Upper lobe of right lung (tissue), 1 donor: ENCODE measurements around the gene ATP2A2. TPM values are rescaled to one million over a fixed set of nuclear protein-coding genes. Genes with fewer than 3 reads are reported as not detected.
"Not testable (repeated sequence)": the region's sequence is repeated elsewhere in the genome, so short reads cannot be mapped to it uniquely, and the experiment has no call there.

Source experiments
- ATAC-seq: fragments of 200-7000 bp; cut with Tn5 transposase; one replicate; pipeline ENCODE4 v1.9.1; 2020; ENCODE audit warnings: mild to moderate bottlenecking, moderate library complexity
- DNase-seq: peaks from one replicate; pipeline ENCODE4 v3.0.0-alpha.2; 2020
- H3K27ac ChIP-seq: fragments of 200-600 bp; one replicate; pipeline ENCODE4 v1.8.0; 2022
- H3K27me3 ChIP-seq: fragments of 200-600 bp; one replicate; pipeline ENCODE4 v1.8.0; 2022; ENCODE audit warnings: mild to moderate bottlenecking
- H3K36me3 ChIP-seq: fragments of 200-600 bp; one replicate; pipeline ENCODE4 v1.8.0; 2022
- H3K4me1 ChIP-seq: fragments of 200-600 bp; one replicate; pipeline ENCODE4 v1.8.0; 2022
- H3K4me3 ChIP-seq: fragments of 200-600 bp; one replicate; pipeline ENCODE4 v1.8.0; 2022; ENCODE audit warnings: mild to moderate bottlenecking
- H3K9me3 ChIP-seq: fragments of 200-600 bp; one replicate; pipeline ENCODE4 v1.8.0; 2022
- CTCF ChIP-seq: fragments of 200-600 bp; IDR thresholded peaks from one replicate; pipeline ENCODE4 v1.8.0; 2022; ENCODE audit warnings: antibody characterized with exemption
- intact Hi-C: fragments of 100-400 bp; cut with DNase I; formaldehyde crosslinking; loops from one replicate; pipeline ENCODE4 v1.11.0; 2022
- total RNA-seq: library from RNA; stranded (reverse); fragmentation: NEBNext Ultra II Directional; extraction: Animal tissue kit (Norgen Biotek cat#: 25700); gene quantifications from one replicate; pipeline ENCODE4 v1.2.1, GENCODE V29; 2021
- donor health status: DM: no; HTN: yes; CAD: no; lungs with severe emphysema.

The ATP2A2 gene
- total RNA-seq, 1 donor from 2014 or later = 173 TPM

- no peaks in the 10 kb centered on the region for H3K9me3 ChIP-seq
- peaks cover 22% of the 10 kb centered on the region for H3K4me1 ChIP-seq
- intact Hi-C loops = no loop called here
- no peaks in the 10 kb centered on the region for H3K27me3 ChIP-seq
- ATAC-seq (no peak), DNase-seq (no peak)
- no peak for TF ChIP-seq CTCF
- H3K36me3 ChIP-seq = peaks cover 58% of the 10 kb centered on the region
- no peak overlapping the region for H3K4me3 ChIP-seq
- no peak overlapping the region for H3K27ac ChIP-seq
Observed at GRCh38 chr12:110373025-110373424, 92.0 kb downstream of the ATP2A2 start.

DNA sequence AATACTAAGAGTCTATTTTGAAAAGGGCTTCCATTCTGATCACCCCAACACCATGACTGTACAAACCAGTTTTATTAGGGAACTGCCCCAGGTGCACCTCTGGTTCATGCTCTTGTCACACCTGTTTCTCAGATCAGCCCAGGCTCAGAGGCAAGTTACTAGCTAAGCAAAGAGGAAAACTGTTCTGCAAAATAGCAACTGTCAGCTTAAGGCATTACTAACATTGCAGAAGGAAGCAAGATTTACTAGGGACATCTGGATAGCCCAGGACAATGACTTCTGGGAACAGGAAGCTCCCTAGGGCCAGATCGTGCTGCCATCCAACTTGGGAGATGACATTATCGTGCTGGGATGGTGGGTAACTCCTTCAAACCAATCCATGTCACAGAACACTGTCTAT is 92.4 kb downstream of the ATP2A2 start:
- no peaks in the 10 kb centered on the region for H3K9me3 ChIP-seq
- TF ChIP-seq CTCF = no peak
- peaks cover 62% of the 10 kb centered on the region for H3K36me3 ChIP-seq
- no peaks in the 10 kb centered on the region for H3K27me3 ChIP-seq
- no peak overlapping the region for H3K4me3 ChIP-seq
- H3K4me1 ChIP-seq = peaks cover 22% of the 10 kb centered on the region
- intact Hi-C loops = no loop called here
- DNase-seq (no peak), ATAC-seq (no peak)
- no peak overlapping the region for H3K27ac ChIP-seq

- H3K27ac ChIP-seq = no peak overlapping the region
- DNase-seq = no peak
- H3K36me3 ChIP-seq = peaks cover 69% of the 10 kb centered on the region
Observed at GRCh38 chr12:110373962-110374611, 93.0 kb downstream of the ATP2A2 start.

DNA sequence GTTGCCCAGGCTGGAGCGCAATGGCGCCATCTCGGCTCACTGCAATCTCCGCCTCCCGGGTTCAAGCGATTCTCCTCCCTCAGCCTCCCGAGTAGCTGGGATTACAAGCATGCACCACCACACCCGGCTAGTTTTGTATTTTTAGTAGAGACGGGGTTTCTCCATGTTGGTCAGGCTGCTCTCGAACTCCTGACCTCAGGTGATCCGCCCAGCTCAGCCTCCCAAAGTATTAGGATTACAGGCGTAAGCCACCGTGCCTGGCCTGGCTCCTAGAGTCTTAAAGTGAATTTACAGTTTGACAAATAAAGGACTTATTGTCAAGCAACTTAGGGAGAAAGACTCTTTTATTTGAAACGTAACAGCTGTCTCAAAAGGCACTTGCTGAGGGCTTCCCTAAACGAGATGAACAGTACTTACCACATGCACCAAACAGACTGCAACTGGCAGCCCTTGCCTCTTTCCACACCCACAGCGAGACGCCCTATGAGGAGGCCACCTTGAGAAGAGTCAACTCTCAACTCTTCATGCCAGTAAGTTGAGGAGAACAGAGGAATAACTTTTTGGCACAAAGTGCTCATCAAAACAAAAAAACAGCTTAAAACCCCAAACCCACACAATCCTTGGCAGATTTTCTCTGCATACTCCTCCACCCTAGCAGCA is 97.2 kb downstream of the ATP2A2 start:
- H3K9me3 ChIP-seq, DNase-seq, H3K4me1 ChIP-seq, H3K27me3 ChIP-seq, H3K4me3 ChIP-seq, H3K27ac ChIP-seq, intact Hi-C loops: not testable (repeated sequence)
- peaks cover 95% of the 10 kb centered on the region for H3K36me3 ChIP-seq
- ATAC-seq = peak; percentile 48

More at GRCh38 chr12:110373962-110374611, 93.0 kb downstream of the ATP2A2 start:
- Histone ChIP-seq H3K27me3 (no peaks in the 10 kb centered on the region), H3K4me1 (peaks cover 17% of the 10 kb centered on the region), H3K9me3 (no peaks in the 10 kb centered on the region), H3K4me3 (no peak overlapping the region)
- intact Hi-C loops = no loop called here
- no peak for TF ChIP-seq CTCF
- ATAC-seq = no peak

DNA sequence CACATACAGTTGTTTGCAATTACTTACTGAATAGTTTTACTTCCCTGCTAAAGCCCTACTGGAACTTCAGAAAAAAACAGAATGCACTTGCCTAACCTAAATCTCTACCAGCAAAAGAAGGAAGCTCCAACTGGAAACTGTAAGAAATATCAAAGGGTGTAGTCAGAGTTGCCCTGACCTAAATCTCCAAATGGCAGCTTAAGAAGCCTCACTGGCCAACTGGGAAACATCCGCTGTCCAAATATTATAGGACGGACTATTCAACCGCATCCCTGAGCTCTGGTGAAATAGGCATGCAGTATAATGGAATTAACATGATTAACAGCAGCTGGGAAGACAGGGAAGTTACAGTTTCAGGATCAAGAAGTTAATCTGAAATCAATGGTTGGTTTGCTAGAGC is 98.2 kb downstream of the ATP2A2 start:
- Histone ChIP-seq H3K4me1 (no peaks in the 10 kb centered on the region), H3K27ac (no peak overlapping the region), H3K4me3 (no peak overlapping the region), H3K27me3 (no peaks in the 10 kb centered on the region), H3K9me3 (no peaks in the 10 kb centered on the region), H3K36me3 (peaks cover 91% of the 10 kb centered on the region)
- no peak for TF ChIP-seq CTCF
- DNase-seq (no peak), ATAC-seq (peak; percentile 76)
- intact Hi-C loops = no loop called here

DNA sequence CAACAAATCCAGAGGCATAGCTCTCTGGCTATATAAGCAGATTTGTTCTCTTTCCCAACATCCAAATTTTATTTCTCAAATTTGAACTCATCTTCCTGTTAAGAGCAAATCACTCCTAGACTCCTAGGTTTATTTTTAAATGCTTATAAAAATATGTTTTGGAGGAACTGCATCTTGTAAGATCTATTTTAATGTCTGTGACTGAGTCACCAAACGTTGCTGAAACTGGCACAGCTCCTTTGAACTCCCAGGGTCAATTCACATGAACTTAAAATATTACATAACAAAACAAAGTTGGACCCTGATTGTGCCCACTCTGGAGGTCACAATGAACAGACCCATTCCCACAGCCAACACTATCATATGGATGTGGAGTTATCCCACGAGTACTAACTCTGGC is 98.6 kb downstream of the ATP2A2 start:
- no peaks in the 10 kb centered on the region for H3K9me3 ChIP-seq
- H3K27ac ChIP-seq = no peak overlapping the region
- peaks cover 91% of the 10 kb centered on the region for H3K36me3 ChIP-seq
- TF ChIP-seq CTCF = no peak
- H3K27me3 ChIP-seq = no peaks in the 10 kb centered on the region
- H3K4me3 ChIP-seq = no peak overlapping the region
- intact Hi-C loops = no loop called here
- DNase-seq = no peak
- no peaks in the 10 kb centered on the region for H3K4me1 ChIP-seq
- ATAC-seq = no peak
